GM23338 (cell line): ENCODE measurements around the gene DYNLRB1.

ENCODE experiments used
- EZH2phosphoT487 ChIP-seq: fragments of 200-600 bp; sonication (generic); IDR thresholded peaks from one replicate; pipeline ENCODE4 v1.8.1; 2018; ENCODE audit warnings: antibody characterized with exemption; ENCODE audit not compliant: unreplicated experiment
- TF ChIP-seq, protein P1 (sequence below), 2 experiments: fragments of 200-600 bp in 1 of 2; sonication (generic) in 1 of 2; conservative IDR thresholded peaks; 2 replicates each; pipeline versions ENCODE4 v1.5.1 to v1.6.1; 2016 to 2017; ENCODE audit warnings: antibody characterized with exemption in 2 of 2, low read depth in 2 of 2, mild to moderate bottlenecking in 2 of 2, moderate library complexity in 1 of 2

DNA sequence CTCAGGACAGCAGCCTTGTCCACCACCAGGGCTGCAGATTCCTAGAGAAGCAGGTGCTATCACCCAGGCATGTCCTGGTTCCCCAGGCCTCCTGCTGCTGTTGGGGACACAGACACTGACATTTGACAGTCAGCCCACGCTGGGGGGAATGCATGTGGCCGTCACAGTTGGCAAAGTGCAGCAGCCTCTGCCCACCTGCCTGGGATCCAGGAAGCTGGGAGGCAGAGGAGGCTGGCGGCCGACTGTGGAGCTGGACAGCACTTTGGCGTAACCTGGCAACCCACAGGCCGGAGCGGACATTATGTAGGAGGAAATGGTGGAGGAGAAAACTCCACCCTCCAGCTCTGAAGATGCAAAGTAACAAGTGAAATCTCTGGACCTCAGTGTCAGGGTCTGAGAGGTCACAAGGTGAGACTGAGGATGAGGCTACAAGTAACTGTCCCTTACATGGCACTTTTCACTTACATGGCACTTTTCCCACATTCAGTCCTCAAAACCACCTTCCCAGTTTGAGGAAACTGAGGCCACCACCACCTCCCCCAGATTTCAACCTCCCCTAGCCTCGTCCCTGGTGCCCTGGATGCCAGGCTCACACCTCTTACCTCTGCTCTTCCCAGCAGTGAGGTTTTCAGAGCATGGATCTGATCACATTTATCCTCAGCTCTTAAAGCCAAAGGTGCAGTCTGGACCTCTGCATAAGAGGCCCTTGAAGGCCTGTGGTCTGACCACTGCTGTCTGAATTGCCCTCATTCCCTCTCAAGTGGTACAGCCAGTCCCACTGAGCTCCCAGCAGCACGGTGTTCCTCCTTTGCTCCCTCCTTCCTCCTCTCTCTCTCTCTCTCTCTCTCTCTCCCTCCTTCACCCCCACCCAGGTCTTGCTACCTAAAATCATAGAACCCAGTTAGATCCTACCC lies 51.0 kb downstream of the DYNLRB1 start:
- no peak for TF ChIP-seq EZH2phosphoT487
- TF ChIP-seq, protein P1, sequence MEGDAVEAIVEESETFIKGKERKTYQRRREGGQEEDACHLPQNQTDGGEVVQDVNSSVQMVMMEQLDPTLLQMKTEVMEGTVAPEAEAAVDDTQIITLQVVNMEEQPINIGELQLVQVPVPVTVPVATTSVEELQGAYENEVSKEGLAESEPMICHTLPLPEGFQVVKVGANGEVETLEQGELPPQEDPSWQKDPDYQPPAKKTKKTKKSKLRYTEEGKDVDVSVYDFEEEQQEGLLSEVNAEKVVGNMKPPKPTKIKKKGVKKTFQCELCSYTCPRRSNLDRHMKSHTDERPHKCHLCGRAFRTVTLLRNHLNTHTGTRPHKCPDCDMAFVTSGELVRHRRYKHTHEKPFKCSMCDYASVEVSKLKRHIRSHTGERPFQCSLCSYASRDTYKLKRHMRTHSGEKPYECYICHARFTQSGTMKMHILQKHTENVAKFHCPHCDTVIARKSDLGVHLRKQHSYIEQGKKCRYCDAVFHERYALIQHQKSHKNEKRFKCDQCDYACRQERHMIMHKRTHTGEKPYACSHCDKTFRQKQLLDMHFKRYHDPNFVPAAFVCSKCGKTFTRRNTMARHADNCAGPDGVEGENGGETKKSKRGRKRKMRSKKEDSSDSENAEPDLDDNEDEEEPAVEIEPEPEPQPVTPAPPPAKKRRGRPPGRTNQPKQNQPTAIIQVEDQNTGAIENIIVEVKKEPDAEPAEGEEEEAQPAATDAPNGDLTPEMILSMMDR (conservative IDR thresholded peaks at IDR 0.05; ENCODE audit: low read depth in 2 of 2), result no peak
